GM12878 (cell line): Measurements from ENCODE around the gene WSCD1. TPM values are rescaled to one million over a fixed set of nuclear protein-coding genes. Genes with fewer than 3 reads are reported as not detected.

Experiments used
- ATAC-seq: fragments of 200-7000 bp; cut with Tn5 transposase; 3 replicates; pipeline ENCODE4 v1.9.1; 2020; ENCODE audit warnings: mild to moderate bottlenecking, moderate library complexity
- BruUV-seq: library from RNA; stranded (reverse); fragments of 400-500 nt; replicated peaks from 2 replicates; lab custom pipeline; 2021; lab: Mats Ljungman, UMichigan
- CTCF ChIA-PET: fragments of 300-600 bp; sonication (Branson Sonifier 250); formaldehyde crosslinking; extraction: SDS; loops from one replicate; lab custom pipeline; 2021; ENCODE audit warnings: inconsistent platforms; lab: Yijun Ruan, JAX
- POLR2A ChIA-PET: fragments of 350-600 bp; formaldehyde crosslinking; extraction: SDS; loops from one replicate; lab custom pipeline; 2021; ENCODE audit warnings: inconsistent platforms; lab: Charles Lee
- RAD21 ChIA-PET: fragments of 300-600 bp; sonication (Branson Sonifier 250); formaldehyde crosslinking; loops from one replicate; lab custom pipeline; 2023; ENCODE audit warnings: antibody characterized with exemption; ENCODE audit not compliant: unreplicated experiment; lab: Charles Lee
- SMC1A ChIA-PET: fragments of 300-600 bp; sonication (Branson Sonifier 250); formaldehyde crosslinking; loops from one replicate; lab custom pipeline; 2023; ENCODE audit not compliant: unreplicated experiment, uncharacterized antibody; lab: Charles Lee
- DNase-seq: peaks from one replicate; pipeline ENCODE4 v3.0.0-alpha.2; 2011; ENCODE audit warnings: low read depth, low spot score
- FAIRE-seq: peaks from 3 replicates; lab custom pipeline; 2011; peaks lifted over from hg19 to GRCh38; lab: Jason Lieb, UNC
- H2AFZ ChIP-seq: 2 replicates; pipeline ENCODE4 v1.6.0; 2011; ENCODE audit warnings: low read depth, low read length, control low read depth; ENCODE audit not compliant: control insufficient read depth
- H3K27ac ChIP-seq: 2 replicates; pipeline ENCODE4 v1.5.1; 2011; ENCODE audit warnings: control low read depth; ENCODE audit not compliant: control insufficient read depth, insufficient read depth
- H3K27me3 ChIP-seq, 2 experiments: replicated peaks in 1 of 2; 2 replicates each; pipeline versions ENCODE4 v1.6.0 to v1.6.1; 2011; ENCODE audit warnings: low read length in 1 of 2; ENCODE audit not compliant: control insufficient read depth in 2 of 2, insufficient read depth in 2 of 2
- H3K36me3 ChIP-seq, 2 experiments: 2 replicates each; pipeline ENCODE4 v1.5.1; 2011; ENCODE audit warnings: low read length in 1 of 2; ENCODE audit not compliant: control insufficient read depth in 2 of 2, insufficient read depth in 2 of 2
- H3K4me1 ChIP-seq: 2 replicates; pipeline ENCODE4 v1.6.1; 2011; ENCODE audit warnings: mild to moderate bottlenecking, low read length, moderate library complexity, mixed read lengths; ENCODE audit not compliant: control insufficient read depth, insufficient read depth
- H3K4me2 ChIP-seq: 2 replicates; pipeline ENCODE4 v1.6.0; 2011; ENCODE audit warnings: control low read depth; ENCODE audit not compliant: control insufficient read depth, insufficient read depth
- H3K4me3 ChIP-seq: fragments of 200-600 bp; sonication (generic); 2 replicates; pipeline ENCODE4 v1.5.1; 2016
- H3K79me2 ChIP-seq: 2 replicates; pipeline ENCODE4 v1.6.0; 2011; ENCODE audit warnings: low read length; ENCODE audit not compliant: control insufficient read depth, insufficient read depth
- H3K9ac ChIP-seq: 2 replicates; pipeline ENCODE4 v1.8.0; 2011; ENCODE audit warnings: low read length, control low read depth, mixed read lengths; ENCODE audit not compliant: control insufficient read depth, insufficient read depth
- H3K9me3 ChIP-seq: replicated peaks from 3 replicates; pipeline ENCODE4 v1.5.1; 2011; ENCODE audit warnings: mild to moderate bottlenecking, low read length; ENCODE audit not compliant: control insufficient read depth, insufficient read depth
- H4K20me1 ChIP-seq: 2 replicates; pipeline ENCODE4 v1.6.0; 2011; ENCODE audit not compliant: control insufficient read depth, insufficient read depth
- CEBPB ChIP-seq, 2 experiments: fragments of 150-350 bp in 1 of 2; IDR thresholded peaks; 2 replicates each; pipeline ENCODE4 v1.6.1; 2012 to 2014; ENCODE audit warnings: low read depth in 2 of 2, low read length in 2 of 2, borderline replicate concordance in 1 of 2, inconsistent platforms in 1 of 2
- FOS ChIP-seq: IDR thresholded peaks from 3 replicates; pipeline ENCODE4 v1.6.1; 2011; ENCODE audit warnings: borderline replicate concordance; ENCODE audit not compliant: insufficient read length; ENCODE audit errors: extremely low read depth
- HDGF ChIP-seq: fragments of 450-650 bp; IDR thresholded peaks from 2 replicates; pipeline ENCODE4 v1.6.1; 2016; ENCODE audit warnings: antibody characterized with exemption
- MTA3 ChIP-seq: IDR thresholded peaks from 2 replicates; pipeline ENCODE4 v1.6.1; 2012; ENCODE audit warnings: low read length, inconsistent platforms, borderline replicate concordance
- MYC ChIP-seq: IDR thresholded peaks from 2 replicates; pipeline ENCODE4 v1.6.1; 2011; ENCODE audit warnings: mild to moderate bottlenecking, low read length, moderate library complexity, inconsistent platforms; ENCODE audit not compliant: insufficient read depth, insufficient replicate concordance, insufficient read length, severe bottlenecking
- NR2F1 ChIP-seq: fragments of 450-650 bp; conservative IDR thresholded peaks from 2 replicates; pipeline ENCODE4 v1.6.1; 2017; ENCODE audit warnings: mild to moderate bottlenecking
- NRF1 ChIP-seq: conservative IDR thresholded peaks from 2 replicates; pipeline ENCODE4 v1.6.1; 2011; ENCODE audit warnings: mild to moderate bottlenecking, low read depth, low read length, improper control_type of control experiment
- TAF1 ChIP-seq: IDR thresholded peaks from 2 replicates; pipeline ENCODE4 v1.6.1; 2011; ENCODE audit warnings: mild to moderate bottlenecking, low read depth, low read length, borderline replicate concordance
- ZBTB33 ChIP-seq: fragments of 450-650 bp; IDR thresholded peaks from 2 replicates; pipeline ENCODE4 v1.6.1; 2017; ENCODE audit warnings: mild to moderate bottlenecking
- ZSCAN29 ChIP-seq: fragments of 450-650 bp; IDR thresholded peaks from 2 replicates; pipeline ENCODE4 v1.6.1; 2017; ENCODE audit warnings: mild to moderate bottlenecking, moderate library complexity
- WGBS: methylation state at CpG from one replicate; pipeline ENCODE4 v1.1.6; 2016; ENCODE audit warnings: low lambda C conversion rate; ENCODE audit not compliant: insufficient replicate concordance, insufficient coverage; ENCODE audit errors: missing lambda C conversion rate; 5-methylcytosine and 5-hydroxymethylcytosine counted together
- in situ Hi-C: fragments of 300-500 bp; cut with MboI; formaldehyde crosslinking; loops from 9 replicates; pipeline ENCODE4 v1.14.3; 2018; ENCODE audit warnings: mixed read lengths
- intact Hi-C: fragments of 100-400 bp; cut with micrococcal nuclease; formaldehyde crosslinking; loops from one replicate; pipeline ENCODE4 v1.14.2; 2022; ENCODE audit not compliant: unreplicated experiment
- polyA plus RNA-seq, 11 experiments: library from polyadenylated mRNA; depleted of rRNA in 4 of 11; unstranded in 6 of 11; stranded (reverse) in 5 of 11; fragments of >200 nt; fragmentation: Nextera tagmentation in 4 of 11; fragmentation: Illumina TruSeq in 1 of 11; extraction: Ambion mirVana in 4 of 11; extraction: Trizol in 1 of 11; gene quantifications; 1 replicate in 1 of 11; 2 replicates in 10 of 11; pipeline versions ENCODE4 v1.2.1 to v1.2.3, GENCODE V29; 2011 to 2016; ENCODE audit warnings: inconsistent platforms in 2 of 11, missing spikeins in 2 of 11, low read depth in 1 of 11
- total RNA-seq, 4 experiments: library from RNA; depleted of rRNA in 3 of 4; stranded (reverse); fragments of >200 nt in 3 of 4; fragmentation: Illumina TruSeq in 1 of 4; extraction: Trizol in 1 of 4; gene quantifications; 2 replicates each; pipeline versions ENCODE4 v1.2.1 to v1.2.3, GENCODE V29; 2013 to 2021
- TF ChIP-seq, protein P1 (sequence below): IDR thresholded peaks from 2 replicates; pipeline ENCODE4 v1.6.1; 2011; ENCODE audit warnings: low read depth, mild to moderate bottlenecking, low read length, moderate library complexity, borderline replicate concordance; ENCODE audit errors: extremely low read depth
- TF ChIP-seq, protein P2 (sequence below): IDR thresholded peaks from 2 replicates; pipeline ENCODE4 v1.6.1; 2012; ENCODE audit warnings: low read depth, low read length, improper control_type of control experiment

The WSCD1 gene
- total and polyA plus RNA-seq, 10 of the 15 experiments (the other 5 are each of a cell fraction or from before 2014, with no cell fraction given) = 0.01 to 0.16 TPM; not detected in 8

GRCh38 chr17:6027342-6028024, 42.7 kb upstream of the WSCD1 start:
- H4K20me1 ChIP-seq = no peaks in the 10 kb centered on the region
- no peak overlapping the region for H3K27ac ChIP-seq
- no peak overlapping the region for H3K4me3 ChIP-seq
- no peak overlapping the region for H3K9ac ChIP-seq
- no peaks in the 10 kb centered on the region for H3K36me3 ChIP-seq
- no peaks in the 10 kb centered on the region; the same call in 1 of the 2 replicates for H3K4me1 ChIP-seq
- FAIRE-seq = no peak
- RAD21 ChIA-PET = no interaction called here
- TF ChIP-seq MTA3 = no peak
- TF ChIP-seq, protein P1, sequence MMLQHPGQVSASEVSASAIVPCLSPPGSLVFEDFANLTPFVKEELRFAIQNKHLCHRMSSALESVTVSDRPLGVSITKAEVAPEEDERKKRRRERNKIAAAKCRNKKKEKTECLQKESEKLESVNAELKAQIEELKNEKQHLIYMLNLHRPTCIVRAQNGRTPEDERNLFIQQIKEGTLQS = no peak
- TF ChIP-seq FOS = no peak
- TF ChIP-seq, all 136 proteins: peak for 0
- H2AFZ ChIP-seq = no peak overlapping the region
- H3K4me2 ChIP-seq = no peak overlapping the region
- POLR2A ChIA-PET = no interaction called here
- SMC1A ChIA-PET = no interaction called here
- WGBS = 11% methylated on average over 12 of the region's 12 CpGs
- in situ Hi-C loops (no loop called here), intact Hi-C loops (no loop called here)
- no peaks in the 10 kb centered on the region for H3K9me3 ChIP-seq
- no peak for ATAC-seq
- BruUV-seq = no TSS peak
- DNase-seq = no peak
- no peaks in the 10 kb centered on the region; a peak in 2 of 4 replicates for H3K27me3 ChIP-seq
- CTCF ChIA-PET = no interaction called here
- H3K79me2 ChIP-seq = no peaks in the 10 kb centered on the region

DNA sequence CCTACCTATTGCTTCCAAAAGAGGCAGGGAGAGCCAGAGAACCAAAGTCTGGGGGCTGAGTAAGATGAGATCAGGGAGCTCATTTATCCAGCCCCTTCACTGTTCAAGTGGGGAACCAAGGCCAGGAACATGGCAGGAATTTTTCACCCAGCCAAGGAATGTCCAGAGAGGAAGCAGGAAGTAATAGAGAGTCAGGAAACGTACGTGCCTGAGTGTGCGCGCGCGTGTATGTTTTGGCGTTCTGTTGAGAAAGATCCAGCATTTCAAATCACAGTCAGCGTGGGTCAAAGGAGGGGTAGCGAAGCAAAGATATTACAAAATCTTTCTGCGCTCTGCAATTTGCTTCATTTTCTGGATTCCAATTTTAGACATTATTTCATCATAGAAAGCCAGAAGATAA, 41.9 kb upstream of the WSCD1 start:
- ChIA-PET RAD21 (no interaction called here), POLR2A (no interaction called here), CTCF (no interaction called here), SMC1A (no interaction called here)
- Histone ChIP-seq H3K27ac (no peak overlapping the region), H4K20me1 (no peaks in the 10 kb centered on the region), H3K9me3 (no peaks in the 10 kb centered on the region), H2AFZ (no peak overlapping the region), H3K27me3 (no peaks in the 10 kb centered on the region; a peak in 2 of 4 replicates), H3K9ac (no peak overlapping the region), H3K4me3 (no peak overlapping the region), H3K36me3 (no peaks in the 10 kb centered on the region), H3K4me1 (no peaks in the 10 kb centered on the region; the same call in 1 of the 2 replicates), H3K4me2 (no peak overlapping the region), H3K79me2 (no peaks in the 10 kb centered on the region)
- ATAC-seq (no peak), DNase-seq (no peak), FAIRE-seq (no peak)
- no TSS peak for BruUV-seq
- intact Hi-C loops = no loop called here
- in situ Hi-C loops = no loop called here
- WGBS = 7% methylated on average over 10 of the region's 10 CpGs
- no peak for TF ChIP-seq NR2F1
- no peak for TF ChIP-seq MYC
- no peak for TF ChIP-seq NRF1
- no peak for TF ChIP-seq ZSCAN29
- no peak for TF ChIP-seq ZBTB33
- TF ChIP-seq HDGF = no peak
- TF ChIP-seq TAF1 = no peak
- TF ChIP-seq CEBPB (IDR thresholded peaks at IDR 0.05; ENCODE audit: borderline replicate concordance in 1 of 2, low read depth in 2 of 2, low read length in 2 of 2) = no peak
- TF ChIP-seq, protein P2, sequence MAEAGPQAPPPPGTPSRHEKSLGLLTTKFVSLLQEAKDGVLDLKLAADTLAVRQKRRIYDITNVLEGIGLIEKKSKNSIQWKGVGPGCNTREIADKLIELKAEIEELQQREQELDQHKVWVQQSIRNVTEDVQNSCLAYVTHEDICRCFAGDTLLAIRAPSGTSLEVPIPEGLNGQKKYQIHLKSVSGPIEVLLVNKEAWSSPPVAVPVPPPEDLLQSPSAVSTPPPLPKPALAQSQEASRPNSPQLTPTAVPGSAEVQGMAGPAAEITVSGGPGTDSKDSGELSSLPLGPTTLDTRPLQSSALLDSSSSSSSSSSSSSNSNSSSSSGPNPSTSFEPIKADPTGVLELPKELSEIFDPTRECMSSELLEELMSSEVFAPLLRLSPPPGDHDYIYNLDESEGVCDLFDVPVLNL = no peak
